GM18520 (cell line): ENCODE measurements around the gene MPDU1.
"Not testable (repeated sequence)": the region's sequence is repeated elsewhere in the genome, so short reads cannot be mapped to it uniquely, and the experiment has no call there.

Experiments used
- ATAC-seq: cut with Tn5 transposase; IDR thresholded peaks from one replicate; pipeline ENCODE4 v1.9.1; 2021; ENCODE audit not compliant: unreplicated experiment

Gene MPDU1

DNA sequence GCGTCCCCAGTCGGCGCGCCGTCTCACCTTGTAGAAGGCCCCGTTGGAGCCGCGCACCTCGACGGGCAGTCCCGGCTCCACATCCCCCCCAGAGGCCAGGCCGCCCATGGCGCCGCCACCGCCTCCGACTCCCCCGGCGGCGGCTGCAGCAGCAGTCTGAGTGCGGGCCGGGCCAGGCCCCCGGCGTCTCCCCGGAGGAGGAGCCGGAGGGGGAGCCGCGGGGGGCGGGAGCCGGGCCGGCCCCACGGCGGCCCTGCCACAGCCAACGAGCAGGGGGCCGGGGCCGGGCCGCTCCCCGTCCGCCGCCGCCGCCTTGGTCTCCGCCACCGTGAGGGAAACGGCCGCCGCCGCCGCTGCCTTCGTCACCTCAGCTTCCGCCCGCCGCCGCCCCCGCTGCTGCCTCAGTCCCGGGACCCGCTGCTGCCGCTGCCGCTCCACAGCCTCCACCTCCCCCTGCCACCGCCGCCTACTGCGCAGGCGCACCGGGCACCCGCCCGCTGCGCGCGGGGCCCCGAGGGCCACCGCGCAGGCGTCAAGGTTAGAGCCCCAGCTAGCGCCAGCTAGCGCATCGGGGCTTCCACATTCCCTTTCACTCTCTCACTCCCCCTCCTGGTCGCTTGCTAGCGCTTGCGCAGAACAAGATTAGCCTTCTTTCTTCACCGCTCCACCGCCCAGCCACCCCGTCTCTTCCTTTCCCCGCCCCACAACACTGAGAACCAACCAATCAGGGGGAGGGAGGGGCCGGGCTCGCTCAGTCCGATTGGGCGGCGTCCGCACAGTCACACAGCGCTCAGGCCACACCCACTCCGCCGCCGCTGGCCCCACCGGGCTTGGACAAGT, 31.0 kb downstream of the MPDU1 start, which contains the start of gene FXR2:
Gene FXR2 (minus strand): TSS at position 473 of the 840 bp plus-strand sequence. CDS start 365 bp downstream, at position 108.
- peak; percentile 88 for ATAC-seq

DNA sequence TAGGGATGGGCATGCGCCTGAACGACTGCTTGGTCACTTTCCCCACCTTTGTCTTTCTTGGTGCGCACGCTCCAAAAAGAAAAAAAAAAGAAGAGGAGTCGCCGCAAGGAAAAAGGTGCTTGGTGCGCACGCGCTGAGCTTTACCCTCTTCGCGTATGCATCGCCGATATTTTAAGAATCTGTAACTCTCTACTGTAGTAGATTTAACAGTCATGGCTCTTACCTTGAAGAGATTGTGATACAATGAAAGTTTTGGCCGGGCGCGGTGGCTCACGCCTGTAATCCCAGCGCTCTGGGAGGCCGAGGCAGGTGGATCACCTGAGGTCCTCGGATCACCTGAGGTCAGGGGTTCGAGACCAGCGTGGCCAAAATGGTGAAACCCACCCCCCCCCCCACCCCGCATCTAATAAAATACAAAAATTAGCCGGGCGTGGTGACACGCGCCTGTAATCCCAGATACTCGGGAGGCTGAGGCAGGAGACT, 31.7 kb downstream of the MPDU1 start:
- ATAC-seq = no peak

DNA sequence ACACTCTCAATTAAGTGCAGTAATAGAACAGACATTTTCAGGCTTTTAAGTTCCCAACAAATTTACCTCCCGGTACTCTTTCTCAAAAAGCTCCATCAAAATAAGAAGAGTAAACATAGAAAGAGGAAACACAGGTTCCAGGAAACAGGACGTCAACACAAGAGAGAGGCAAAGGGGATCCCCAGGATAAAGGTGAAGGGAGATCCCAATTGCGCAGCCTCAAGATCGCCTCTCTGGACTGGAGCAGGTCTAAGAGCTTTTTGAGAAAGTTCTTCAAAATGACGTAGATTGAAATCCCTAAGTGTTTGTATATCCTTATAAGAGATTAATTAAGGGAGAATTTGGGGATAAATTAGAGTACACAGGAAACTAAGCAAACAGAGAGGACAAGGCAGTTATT, 35.0 kb downstream of the MPDU1 start:
- no peak for ATAC-seq

DNA sequence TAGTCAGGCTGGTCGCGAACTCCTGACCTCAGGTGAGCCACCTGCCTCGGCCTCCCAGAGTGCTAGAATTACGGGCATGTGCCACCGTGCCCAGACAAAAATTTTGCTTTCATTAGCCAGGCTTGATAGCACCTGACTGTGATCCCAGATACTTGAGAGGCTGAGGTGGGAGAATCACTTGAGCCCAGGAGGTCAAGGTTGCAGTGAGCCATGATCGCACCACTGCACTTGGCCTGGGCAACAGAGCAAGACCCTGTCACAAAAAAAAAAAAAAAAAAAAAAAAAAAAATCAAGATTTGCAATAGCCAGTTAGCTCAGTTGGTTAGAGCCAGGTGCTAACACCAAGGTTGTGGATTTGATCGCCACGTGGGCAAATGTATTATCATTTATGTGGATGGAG, 37.2 kb downstream of the MPDU1 start:
- no peak for ATAC-seq

DNA sequence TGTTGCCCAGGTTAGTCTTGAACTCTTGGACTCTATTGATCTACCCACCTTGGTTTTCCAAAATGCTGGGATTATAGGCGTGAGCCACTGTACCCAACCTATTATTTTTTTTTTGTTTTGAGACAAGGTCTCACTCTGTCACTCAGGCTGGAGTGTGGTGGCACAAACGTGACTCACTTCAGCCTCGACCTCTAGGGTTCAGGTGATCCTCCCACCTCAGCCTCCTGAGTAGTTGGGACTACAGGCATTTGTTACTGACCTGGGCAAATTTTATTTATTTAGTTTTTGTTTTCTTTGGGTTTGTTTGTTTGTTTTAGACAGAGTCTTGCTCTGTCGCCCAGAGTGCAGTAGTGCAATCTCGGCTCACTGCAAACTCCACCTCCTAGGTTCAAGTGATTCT, 40.0 kb downstream of the MPDU1 start:
- no peak for ATAC-seq

DNA sequence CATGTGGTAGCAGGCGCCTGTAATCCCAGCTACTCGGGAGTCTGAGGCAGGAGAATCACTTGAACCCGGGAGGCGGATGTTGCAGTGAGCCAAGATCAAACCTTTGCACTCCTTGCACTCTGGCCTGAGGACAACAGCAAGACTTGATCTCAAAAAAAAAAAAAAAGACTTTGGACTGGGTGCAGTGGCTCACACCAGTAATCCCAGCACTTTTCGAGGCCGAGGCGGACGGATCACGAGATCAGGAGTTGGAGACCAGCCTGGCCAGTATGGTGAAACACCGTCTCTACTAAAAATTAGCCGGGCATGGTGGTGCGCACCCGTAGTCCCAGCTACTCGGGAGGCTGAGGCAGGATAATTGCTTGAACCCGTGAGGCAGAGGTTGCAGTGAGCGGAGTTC, 42.1 kb downstream of the MPDU1 start:
- not testable (repeated sequence) for ATAC-seq

DNA sequence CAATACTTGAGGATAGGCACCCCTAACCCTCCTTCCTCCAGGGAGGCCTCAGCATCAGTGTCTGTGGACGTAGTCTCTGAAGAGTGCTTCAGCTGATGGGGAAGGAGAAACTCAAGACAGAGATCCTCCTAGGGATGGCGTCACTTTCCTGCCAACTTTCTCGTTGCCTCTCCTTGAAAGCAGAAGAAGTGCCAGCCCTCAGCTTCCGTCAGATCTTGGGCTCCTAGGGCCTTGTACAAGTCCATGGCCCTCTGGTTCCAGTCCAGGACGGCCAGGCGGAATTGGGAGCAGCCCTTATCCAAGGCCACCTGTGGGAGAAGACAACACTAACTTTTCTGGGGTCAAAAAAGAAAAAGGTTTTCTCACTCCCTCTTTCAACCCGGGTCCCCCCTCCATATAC, 42.7 kb downstream of the MPDU1 start:
- no peak for ATAC-seq

DNA sequence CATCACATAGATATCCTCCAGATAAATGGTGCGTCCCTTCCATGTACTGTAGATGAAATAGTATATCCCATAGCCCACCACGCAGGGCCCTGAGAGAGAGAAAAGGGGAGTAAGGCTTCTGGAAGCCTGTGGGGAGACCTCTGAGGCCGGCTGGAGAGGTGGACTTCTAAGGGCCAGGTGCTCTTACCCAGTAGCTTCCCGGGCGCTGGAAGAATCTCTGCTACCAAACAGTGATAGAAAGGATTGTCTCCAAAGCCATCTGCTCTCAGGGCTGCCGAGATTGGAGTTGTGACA, 43.3 kb downstream of the MPDU1 start:
- no peak for ATAC-seq

DNA sequence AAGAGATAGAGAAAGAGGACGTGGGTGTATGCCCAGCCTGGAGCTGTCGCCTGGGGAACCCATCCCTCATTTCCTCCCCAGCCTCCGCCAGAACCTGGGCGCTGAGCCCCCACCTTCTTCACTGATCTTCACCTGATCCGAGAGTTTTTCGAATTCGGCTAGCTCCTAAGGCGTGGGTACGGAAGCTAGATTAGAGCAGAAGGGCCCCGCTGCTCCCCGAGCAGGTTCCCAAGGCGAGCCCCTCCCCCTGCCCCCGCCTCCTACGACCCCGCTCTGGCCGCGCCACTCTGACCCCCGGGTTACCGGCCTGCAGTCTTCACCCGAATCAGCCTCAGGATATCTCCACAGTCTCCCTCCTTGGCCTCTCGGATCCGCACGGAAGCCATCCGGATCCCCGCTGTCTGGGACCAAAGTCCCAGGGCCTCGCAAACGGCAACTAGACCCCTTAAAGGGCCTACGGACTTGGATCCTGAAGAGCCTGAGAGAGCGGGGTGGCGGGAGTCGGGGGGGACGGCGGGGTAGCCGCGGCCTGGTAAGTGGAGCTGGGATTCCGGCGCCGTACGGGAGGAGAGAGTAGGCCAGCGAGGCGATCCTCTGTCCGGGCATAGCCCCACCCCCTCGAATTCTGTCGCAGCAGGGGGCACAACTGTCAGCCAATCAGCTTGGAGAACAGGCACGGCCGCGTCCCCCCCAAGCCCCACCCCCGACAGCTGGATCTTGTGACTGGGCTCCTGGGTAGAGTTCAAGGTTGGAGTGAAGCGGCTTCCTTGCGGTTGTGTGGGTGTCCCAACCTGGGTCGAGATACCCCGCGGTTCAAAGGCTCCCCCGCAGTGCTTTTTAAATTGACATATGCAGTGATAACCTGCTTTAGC, 43.8 kb downstream of the MPDU1 start, which contains the start of gene SAT2:
Gene SAT2 (minus strand): TSS at position 572 of the 872 bp plus-strand sequence. CDS start 186 bp downstream, at position 386.
- peak; percentile 66 for ATAC-seq

DNA sequence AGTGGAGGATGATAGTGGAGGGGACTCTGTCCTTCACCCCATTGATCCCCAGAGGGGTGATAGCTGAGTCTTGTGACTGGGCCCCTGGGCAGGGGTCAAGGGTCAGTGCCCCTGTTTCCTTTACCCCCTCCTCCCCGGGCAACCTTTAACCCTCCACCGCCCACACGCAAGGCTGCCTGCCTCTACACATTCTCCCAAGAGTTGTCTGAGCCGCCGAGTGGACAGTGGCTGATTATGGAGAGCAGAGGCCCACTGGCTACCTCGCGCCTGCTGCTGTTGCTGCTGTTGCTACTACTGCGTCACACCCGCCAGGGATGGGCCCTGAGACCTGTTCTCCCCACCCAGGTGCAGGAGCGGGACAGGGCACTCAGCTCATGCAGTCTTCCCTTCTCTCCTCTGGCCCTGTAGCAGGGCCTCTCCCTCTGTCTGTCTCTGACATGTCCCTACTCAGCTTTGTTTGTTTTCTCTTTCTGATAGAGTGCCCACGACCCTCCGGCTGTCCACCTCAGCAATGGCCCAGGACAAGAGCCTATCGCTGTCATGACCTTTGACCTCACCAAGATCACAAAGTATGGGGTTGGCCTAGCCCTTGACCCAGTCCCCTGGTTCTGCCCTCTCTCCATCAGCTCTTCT, 46.4 kb downstream of the MPDU1 start, which contains the start of gene SHBG:
Gene SHBG (plus strand): TSS at position 197 of the 633 bp plus-strand sequence. CDS start 38 bp downstream, at position 235.
- no peak for ATAC-seq

DNA sequence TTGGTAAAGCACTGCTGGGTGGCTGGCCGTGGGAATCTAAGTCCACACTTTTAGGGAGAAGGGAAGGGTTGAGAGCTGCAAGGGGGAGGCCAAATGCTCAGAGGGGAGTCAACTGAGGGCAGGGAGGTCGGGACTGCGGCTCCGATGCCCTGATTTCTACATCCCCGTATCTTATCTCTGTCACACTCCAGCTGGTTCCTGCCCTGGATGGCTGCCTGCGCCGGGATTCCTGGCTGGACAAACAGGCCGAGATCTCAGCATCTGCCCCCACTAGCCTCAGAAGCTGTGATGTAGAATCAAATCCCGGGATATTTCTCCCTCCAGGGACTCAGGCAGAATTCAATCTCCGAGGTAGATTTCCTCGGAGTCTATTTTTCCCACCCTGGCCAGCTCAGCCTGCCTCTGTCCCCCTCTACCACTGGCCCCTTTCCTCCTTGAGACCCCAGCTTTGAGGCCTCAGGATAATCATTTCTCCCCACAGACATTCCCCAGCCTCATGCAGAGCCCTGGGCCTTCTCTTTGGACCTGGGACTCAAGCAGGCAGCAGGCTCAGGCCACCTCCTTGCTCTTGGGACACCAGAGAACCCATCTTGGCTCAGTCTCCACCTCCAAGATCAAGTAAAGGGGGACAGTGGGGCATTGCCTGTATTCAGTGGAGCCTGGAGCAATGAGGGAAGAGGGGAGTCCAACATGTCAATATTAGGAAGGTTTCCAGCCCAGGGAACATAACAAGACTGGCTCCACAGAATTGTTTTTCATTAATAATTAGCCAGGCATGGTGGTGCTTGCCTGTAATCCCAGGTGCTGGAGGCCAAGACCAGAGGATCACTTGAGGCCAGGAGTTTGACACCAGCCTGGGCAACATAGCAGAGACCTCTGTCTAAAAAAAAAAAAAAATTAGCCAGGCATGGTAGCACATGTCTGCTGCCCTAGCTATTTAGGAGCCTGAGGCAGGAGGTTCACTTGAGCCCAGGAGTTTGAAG, 48.0 kb downstream of the MPDU1 start:
- ATAC-seq = no peak

DNA sequence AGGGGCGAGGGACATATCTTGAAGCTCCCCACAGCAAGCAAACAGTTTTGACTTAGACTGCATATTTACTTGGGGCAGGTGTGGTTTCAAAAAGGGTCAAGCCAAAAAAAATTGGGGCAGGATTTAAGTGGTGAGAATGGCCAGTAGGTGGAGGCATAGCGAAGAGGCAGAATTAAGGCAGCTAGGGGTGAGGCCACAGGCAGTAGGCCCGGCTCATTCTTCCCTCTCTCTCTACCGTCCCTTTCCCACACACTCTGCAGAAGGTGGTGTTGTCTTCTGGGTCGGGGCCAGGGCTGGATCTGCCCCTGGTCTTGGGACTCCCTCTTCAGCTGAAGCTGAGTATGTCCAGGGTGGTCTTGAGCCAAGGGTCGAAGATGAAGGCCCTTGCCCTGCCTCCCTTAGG, 48.8 kb downstream of the MPDU1 start:
- ATAC-seq = no peak

DNA sequence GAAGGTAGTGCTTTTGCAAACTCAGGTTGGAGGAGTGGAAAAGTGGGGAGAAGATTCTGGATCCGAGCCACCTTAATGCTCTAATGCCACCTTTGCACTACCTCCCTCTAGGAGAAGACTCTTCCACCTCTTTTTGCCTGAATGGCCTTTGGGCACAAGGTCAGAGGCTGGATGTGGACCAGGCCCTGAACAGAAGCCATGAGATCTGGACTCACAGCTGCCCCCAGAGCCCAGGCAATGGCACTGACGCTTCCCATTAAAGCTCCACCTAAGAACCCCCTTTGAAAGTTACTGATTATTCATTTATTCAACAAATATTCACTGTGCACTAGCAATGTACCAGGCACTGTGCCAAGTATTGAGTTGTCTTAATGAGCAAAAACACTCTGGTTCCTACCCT, 49.4 kb downstream of the MPDU1 start:
- ATAC-seq = no peak

DNA sequence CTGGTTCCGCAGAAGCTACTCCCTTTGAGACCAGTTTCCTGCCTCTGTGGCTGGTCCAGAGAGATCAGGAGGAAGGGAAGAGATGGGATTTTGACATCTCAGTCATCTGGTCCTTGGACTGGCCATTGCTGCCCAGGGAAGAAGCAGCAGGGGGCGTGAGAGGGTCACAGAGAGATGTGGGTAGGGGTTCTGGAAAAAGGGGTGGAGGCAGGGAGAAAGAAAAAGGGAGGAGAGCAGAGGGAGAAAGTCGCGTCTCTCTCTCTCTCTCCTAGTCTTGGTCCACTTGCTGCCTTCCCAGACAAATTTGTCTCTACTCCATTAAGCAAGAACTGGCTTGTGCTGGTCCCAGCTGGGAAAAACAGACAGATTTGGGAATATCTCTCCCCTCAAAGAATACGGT, 50.7 kb downstream of the MPDU1 start:
- no peak for ATAC-seq

DNA sequence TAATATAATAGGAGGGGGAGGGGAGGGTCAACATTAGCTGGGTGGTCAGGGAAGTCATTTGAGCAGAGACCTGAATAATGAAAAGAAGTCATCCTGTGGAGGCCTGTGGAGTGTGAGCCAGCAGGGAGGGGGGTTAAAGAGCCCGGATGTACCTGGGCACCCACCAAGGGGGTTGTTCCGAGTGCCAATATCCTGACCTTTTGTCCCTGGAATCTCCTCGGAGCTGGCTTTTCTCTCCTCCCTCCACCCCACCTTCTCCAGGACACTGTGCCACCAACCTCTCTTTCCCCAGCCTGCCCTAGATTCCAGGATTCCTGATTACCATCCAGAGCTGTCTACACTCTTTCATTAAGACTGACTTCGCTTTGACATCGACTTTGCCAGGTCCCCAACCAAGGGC, 52.5 kb downstream of the MPDU1 start:
- ATAC-seq = no peak
